Activated naive CD8-positive, alpha-beta T cell treated with anti-CD3 and anti-CD28 coated beads, Interleukin-2, amount 50 U/mL, for 16 hours (primary cell): ENCODE data around the gene CDH18.

Experiments used
- DNase-seq: peaks from one replicate; pipeline ENCODE4 v3.0.0-alpha.2; 2020; ENCODE audit warnings: low read depth, low spot score

Gene CDH18

DNA sequence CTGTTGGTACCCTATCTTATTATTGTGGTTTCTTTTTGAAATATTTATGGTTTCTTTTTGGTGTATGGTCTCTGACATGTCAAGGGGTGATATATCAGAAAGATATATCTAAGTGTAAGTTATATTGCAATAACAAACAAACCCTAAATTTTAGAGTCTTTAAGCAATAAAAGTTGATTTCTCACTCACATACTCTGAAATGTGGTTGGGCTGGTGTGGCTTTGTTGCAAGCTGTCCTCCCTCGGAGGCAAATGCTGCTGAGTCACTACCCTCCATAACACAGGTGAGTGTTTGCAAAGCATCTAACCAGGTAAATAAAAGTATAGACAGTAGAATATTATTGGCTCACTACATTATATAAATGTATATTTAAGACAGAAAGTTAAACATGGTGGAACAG lies 253.2 kb downstream of the CDH18 start:
- DNase-seq: no peak

DNA sequence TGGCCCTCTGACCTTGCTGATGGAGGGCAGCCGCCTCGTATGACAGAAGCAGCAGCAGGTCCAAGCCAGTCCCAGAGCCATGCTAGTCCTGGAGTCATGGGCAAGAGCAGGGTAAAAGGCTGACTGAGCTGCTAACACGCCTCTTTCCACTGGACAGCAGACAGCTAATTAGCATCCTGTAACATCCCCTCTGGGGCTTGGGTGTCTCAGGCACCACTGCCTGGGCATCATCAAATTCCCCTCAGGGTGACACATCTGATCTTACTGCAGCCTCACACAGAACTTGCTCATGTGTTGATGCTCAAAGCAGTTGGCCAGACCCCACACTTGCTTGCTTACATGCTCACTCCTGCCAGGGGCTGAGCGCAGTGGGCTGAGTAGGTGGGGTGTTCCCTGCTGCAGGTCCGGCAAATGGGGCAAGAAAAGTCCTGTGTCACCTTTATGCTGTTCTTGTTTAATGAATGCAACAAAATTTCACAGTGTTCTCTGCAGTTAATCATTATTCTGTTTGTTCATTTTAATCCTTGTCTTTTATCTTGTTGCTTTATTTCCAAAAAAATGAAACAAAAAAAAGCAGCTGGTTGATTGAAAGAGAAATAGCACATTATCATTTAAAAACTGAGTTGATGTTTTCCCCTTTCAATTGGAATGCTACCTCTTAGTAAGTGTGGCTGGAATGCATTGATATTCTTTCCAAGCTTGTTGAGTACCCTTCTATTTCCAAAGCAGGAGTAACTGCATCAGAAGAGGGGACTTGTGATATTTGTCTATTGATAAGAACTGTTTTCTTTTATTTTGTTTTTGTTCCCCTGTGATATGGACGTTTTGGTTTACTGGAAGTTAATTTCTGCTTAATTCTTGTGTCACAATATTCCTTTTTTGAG lies 254.1 kb downstream of the CDH18 start:
- DNase-seq: no peak

- DNase-seq: no peak
Measured at GRCh38 chr5:19728571-19728970, 259.4 kb downstream of the CDH18 start.

DNA sequence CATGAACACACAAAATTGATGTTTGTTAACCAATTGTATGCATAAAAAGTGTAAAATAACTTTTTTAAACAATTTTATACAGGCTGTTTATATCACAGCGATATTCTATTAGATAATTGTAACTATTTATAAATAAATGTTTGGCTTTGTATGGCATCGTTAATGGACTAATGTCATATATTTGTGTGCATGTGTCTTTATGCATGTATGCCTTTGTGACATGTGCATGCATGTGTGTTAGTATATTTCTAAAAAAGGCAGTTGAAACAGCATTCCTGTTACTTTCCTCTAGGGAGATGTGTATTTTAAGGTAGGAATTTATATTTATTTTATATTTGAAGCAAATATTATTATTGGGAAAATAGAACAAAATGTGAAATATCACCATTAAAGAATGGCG lies 268.9 kb downstream of the CDH18 start:
- no peak for DNase-seq

DNA sequence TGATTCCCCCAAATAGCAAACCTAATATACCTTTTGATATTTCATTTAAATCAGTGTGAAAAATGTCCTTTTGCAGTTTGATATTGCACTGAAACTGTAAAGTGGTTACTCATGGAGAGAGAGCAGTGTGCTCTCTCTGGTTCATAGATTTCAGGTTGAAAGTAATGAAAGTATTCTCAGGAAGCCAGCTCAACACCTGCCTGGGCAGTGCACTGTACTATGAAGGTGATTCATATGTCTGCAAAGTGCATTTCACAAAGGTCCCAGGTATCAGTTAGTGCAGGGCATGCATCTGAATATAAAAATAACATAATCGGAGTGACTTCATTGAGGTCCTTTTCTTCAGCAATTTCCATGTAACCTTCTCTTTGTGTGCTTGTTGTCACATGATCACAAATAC lies 274.3 kb downstream of the CDH18 start:
- no peak for DNase-seq

GRCh38 chr5:19709403-19709802 lies 278.6 kb downstream of the CDH18 start:
- no peak for DNase-seq

DNA sequence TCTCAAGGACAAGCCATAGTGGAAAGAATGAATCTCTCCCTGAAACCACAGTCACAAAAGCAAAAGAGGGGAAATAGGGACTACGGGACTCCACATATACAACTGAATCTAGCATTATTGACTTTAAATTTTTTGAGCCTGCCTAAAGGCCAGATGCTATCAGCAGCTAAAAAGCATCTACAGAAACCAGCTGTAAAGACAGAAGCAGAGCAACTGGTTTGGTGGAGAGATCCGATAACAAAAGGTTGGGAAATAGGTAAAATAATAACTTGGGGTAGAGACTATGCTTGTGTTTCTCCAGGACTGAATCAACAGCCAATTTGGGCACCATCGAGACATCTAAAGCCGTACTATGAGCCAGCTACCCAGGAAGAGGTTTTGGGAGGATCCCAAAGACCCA lies 281.2 kb downstream of the CDH18 start:
- no peak for DNase-seq

DNA sequence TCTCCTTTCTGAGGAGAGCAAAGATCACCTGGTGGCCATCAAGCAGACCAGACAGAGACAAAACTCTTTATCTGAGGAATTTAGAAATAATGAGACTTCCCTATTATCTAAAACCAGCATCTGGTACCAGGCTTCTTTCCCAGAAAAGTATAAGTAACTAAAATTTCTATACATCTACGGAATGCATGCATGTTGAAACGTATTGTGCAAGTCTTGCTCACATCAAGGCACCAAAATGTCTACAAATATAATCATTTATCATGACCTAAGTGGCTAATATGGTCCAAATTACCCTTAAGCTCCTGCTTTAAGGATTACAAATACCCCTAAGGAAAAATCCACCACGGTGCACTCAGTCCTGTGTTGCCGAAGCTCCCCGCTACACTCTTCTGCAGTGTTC lies 286.3 kb downstream of the CDH18 start:
- no peak for DNase-seq

- no peak for DNase-seq
Measured at GRCh38 chr5:19694949-19695611, 292.9 kb downstream of the CDH18 start.

DNA sequence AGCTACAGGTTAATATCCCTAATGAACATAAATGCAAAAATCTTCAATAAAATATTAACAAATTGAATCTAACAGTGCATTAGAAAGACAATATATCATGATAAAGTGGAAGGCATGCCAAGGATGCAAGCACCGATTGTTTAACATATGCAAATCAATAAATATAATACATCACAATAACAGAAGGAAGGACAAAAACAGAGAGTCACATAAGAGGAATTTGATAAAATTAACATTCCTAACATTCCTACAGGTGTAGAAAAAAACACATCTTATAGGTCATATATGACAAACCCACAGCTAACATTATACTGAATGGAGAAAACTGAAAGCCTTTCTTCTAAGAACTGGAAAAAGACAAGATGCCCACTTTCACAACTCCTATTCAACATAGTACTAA lies 297.0 kb downstream of the CDH18 start:
- DNase-seq: no peak

DNA sequence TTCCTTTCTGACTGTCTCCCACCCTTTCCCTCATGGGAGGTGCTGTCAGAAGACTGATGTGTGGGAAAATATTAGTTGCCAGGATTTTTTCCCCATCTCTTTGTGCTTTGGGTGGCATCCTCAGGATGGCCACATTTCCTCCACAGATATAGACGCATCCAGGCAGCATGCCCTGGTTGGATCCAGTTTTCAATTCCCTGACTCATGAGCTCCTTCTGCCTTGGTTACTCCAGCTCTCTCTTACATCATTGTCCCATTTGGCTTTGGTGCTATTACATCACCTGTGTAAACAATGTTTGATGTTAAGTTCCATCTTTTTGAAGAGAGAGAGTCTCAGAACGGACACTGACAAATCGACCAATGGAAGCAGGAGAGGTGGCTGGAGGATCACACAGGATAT lies 302.5 kb downstream of the CDH18 start:
- no peak for DNase-seq

- no peak for DNase-seq
Measured at GRCh38 chr5:19676895-19677294, 311.1 kb downstream of the CDH18 start.

DNA sequence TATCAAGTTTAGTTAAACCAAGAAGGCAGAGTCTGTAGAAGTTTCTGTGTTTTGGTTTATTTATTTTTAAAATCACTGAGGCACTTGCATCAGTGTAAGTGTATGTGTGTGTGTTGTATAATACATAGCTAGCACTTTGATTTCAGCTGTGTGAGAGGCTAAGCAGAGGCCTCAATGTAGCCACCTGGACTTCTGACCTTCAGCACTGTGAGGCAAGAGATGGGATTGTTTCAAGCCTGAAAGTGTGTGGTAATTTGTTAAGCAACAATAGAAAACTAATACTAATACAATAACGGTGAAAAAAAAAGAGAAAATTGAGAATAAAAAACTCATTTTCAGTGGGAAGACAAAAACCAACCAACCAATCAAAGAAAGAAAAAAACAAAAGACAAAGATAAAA lies 327.3 kb downstream of the CDH18 start:
- DNase-seq: no peak

DNA sequence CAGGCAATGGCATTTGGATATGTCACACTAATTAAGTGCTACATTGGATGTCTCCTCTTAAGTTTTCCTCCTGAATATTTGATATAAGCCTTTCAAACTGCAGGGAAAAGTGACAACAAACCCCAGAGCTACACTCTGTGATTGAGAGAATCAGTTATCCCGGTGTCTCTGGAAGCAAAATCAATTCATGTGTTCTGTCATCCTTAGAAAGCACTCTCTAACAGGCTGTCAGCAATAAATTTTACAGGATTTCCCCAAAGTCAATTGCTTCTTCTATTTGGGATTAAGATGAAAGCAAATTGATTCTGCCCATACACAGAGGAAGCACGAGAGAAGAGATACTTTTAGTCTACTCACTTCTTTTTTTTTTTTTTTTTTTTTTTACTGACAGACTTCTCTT lies 332.4 kb downstream of the CDH18 start:
- DNase-seq: no peak

GRCh38 chr5:19638461-19638860 lies 349.5 kb downstream of the CDH18 start:
- DNase-seq: no peak

DNA sequence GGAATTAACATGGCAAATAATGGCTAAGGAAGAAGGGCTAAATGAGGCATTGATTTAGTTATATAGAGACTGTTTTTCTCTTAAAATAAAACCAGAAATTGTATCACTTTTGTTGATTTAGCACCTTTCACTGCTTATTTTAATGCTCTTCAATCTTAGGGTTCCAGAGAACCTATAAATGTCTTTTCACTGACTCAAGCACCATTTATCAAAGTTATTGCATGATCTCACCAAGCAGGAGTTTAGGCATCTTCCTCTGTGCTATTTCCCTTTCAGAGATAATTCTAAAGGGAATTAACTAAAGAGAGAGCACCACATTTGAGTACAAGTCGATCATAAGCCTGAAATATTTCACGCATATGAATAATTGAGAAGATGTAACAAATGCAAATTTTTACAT lies 357.1 kb downstream of the CDH18 start:
- DNase-seq: no peak

DNA sequence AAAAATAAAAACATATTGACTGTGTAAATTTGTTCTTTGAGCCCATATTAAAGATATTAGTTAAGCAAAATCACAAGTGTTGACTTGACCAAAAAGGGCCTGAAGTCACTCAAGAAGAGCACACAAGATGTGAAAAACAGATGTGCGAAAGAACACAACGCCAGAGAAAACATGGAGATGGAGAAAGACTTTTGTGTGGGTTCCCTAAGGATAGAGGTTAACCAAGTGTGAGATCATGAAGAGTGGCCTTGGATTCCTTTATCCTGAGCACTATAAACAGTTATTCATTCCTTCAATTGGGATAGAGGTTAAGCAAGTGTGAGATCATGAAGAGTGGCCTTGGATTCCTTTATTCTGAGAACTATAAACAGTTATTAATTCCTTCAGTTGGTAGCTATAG lies 361.8 kb downstream of the CDH18 start:
- DNase-seq: no peak

GRCh38 chr5:19625562-19625961 lies 362.4 kb downstream of the CDH18 start:
- DNase-seq: no peak

GRCh38 chr5:19619571-19619970 lies 368.4 kb downstream of the CDH18 start:
- DNase-seq: no peak

DNA sequence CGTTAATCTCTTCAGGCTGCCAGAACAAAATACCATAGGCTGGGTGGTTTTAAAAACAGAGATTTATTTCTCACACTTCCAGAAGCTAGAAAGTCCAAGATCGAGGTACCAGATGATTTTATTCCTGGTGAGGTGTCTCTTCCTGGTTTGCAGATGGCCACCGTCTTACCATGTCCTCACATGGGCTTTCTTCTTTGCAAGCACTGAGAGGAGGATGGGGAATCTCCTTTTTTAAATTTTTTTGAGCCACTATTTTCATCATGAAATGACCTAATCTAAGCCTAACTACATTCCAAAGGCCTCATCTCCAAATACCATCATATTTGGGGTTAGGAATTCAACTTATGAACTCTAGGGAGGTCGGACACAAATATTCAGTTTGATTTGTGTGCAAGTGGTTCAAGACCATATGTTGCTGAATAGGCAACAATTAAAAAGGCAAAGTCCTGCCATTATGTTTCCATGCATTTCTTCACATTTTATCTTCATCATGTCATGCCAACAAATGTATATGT lies 371.2 kb downstream of the CDH18 start:
- DNase-seq: no peak

- no peak for DNase-seq
Measured at GRCh38 chr5:19615661-19616060, 372.3 kb downstream of the CDH18 start.

DNA sequence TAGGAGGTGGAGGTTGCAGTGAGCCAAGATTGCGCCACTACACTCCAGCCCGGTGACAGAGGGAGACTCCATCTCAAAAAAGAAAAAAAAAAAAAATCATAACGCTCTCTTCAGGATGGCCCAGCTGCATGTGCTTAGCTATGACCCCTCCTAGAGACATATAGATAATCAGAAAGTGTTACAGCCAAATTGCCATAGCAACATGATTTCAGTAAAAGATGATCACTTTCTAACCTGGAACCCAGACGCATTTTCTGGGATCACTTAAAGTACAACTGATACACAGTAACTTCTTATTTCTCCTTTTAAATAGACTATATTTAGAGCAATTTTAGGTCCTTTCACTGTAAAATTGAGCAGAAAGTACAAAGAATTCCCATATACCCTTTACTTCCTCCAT lies 372.9 kb downstream of the CDH18 start:
- no peak for DNase-seq

GRCh38 chr5:19608444-19609002 lies 379.5 kb downstream of the CDH18 start:
- no peak for DNase-seq
